GM23248 (cell line): ENCODE measurements around the gene PPP1R3E. TPM values are rescaled to one million over a fixed set of nuclear protein-coding genes. Genes with fewer than 3 reads are reported as not detected.

ENCODE experiments used
- DNase-seq: peaks from one replicate; pipeline ENCODE4 v3.0.0-alpha.2; 2015
- H2AFZ ChIP-seq: fragments of 200-600 bp; sonication (generic); 2 replicates; pipeline ENCODE4 v1.6.1; 2016; ENCODE audit warnings: antibody characterized with exemption
- H3F3A ChIP-seq: fragments of 200-600 bp; sonication (generic); 2 replicates; pipeline ENCODE4 v1.6.1; 2016; ENCODE audit warnings: mild to moderate bottlenecking, antibody characterized with exemption, mixed run types; ENCODE audit not compliant: insufficient read depth
- H3K27ac ChIP-seq: fragments of 200-600 bp; sonication (generic); 2 replicates; pipeline ENCODE4 v1.5.1; 2016; ENCODE audit warnings: mild to moderate bottlenecking
- H3K27me3 ChIP-seq: fragments of 200-600 bp; sonication (generic); replicated peaks from 2 replicates; pipeline ENCODE4 v1.6.1; 2016; ENCODE audit warnings: mild to moderate bottlenecking; ENCODE audit not compliant: insufficient read depth
- H3K36me3 ChIP-seq: fragments of 200-600 bp; sonication (generic); 2 replicates; pipeline ENCODE4 v1.6.1; 2016; ENCODE audit warnings: low read depth, mild to moderate bottlenecking
- H3K4me1 ChIP-seq: fragments of 200-600 bp; sonication (generic); 2 replicates; pipeline ENCODE4 v1.6.1; 2016; ENCODE audit warnings: mild to moderate bottlenecking; ENCODE audit not compliant: insufficient read depth
- H3K4me2 ChIP-seq: fragments of 200-600 bp; sonication (generic); one replicate; pipeline ENCODE4 v1.6.1; 2016; ENCODE audit warnings: mild to moderate bottlenecking; ENCODE audit not compliant: unreplicated experiment
- H3K4me3 ChIP-seq: fragments of 200-600 bp; sonication (generic); 2 replicates; pipeline ENCODE4 v1.5.1; 2016; ENCODE audit warnings: mild to moderate bottlenecking
- H3K79me2 ChIP-seq: fragments of 200-600 bp; sonication (generic); 2 replicates; pipeline ENCODE4 v1.6.1; 2016; ENCODE audit warnings: mild to moderate bottlenecking; ENCODE audit not compliant: insufficient read depth
- H3K9ac ChIP-seq: fragments of 200-600 bp; sonication (generic); 2 replicates; pipeline ENCODE4 v1.6.1; 2016; ENCODE audit warnings: mild to moderate bottlenecking
- H3K9me2 ChIP-seq: fragments of 200-600 bp; sonication (generic); 2 replicates; pipeline ENCODE4 v1.6.1; 2016; ENCODE audit warnings: mixed run types, mild to moderate bottlenecking, moderate library complexity; ENCODE audit not compliant: insufficient read depth
- H3K9me3 ChIP-seq: fragments of 200-600 bp; sonication (generic); one replicate; pipeline ENCODE4 v1.6.1; 2017; ENCODE audit warnings: low read depth
- H4K20me1 ChIP-seq: fragments of 200-600 bp; sonication (generic); 2 replicates; pipeline ENCODE4 v1.6.0; 2016; ENCODE audit not compliant: insufficient read depth
- EZH2 ChIP-seq: fragments of 200-600 bp; sonication (generic); IDR thresholded peaks from 2 replicates; pipeline ENCODE4 v1.6.1; 2018; ENCODE audit warnings: antibody characterized with exemption, mild to moderate bottlenecking; ENCODE audit not compliant: insufficient read depth, poor library complexity, severe bottlenecking
- EZH2phosphoT487 ChIP-seq: fragments of 200-600 bp; sonication (generic); IDR thresholded peaks from 2 replicates; pipeline ENCODE4 v1.6.1; 2018; ENCODE audit warnings: antibody characterized with exemption, moderate library complexity, mild to moderate bottlenecking, low read depth; ENCODE audit not compliant: insufficient read depth
- WGBS, 2 experiments: methylation state at CpG; one replicate each; pipeline ENCODE4 v1.1.6; 2015 to 2017; ENCODE audit warnings: low lambda C conversion rate in 2 of 2, low coverage in 1 of 2; ENCODE audit errors: missing lambda C conversion rate in 2 of 2; 5-methylcytosine and 5-hydroxymethylcytosine counted together
- in situ Hi-C: fragments of 300-500 bp; cut with MboI; formaldehyde crosslinking; loops from 2 replicates; pipeline ENCODE4 v1.15.0; 2020
- polyA plus RNA-seq: library from polyadenylated mRNA; unstranded; fragments of >200 nt; fragmentation: Nextera tagmentation; extraction: Ambion mirVana; gene quantifications from 2 replicates; pipeline ENCODE4 v1.2.1, GENCODE V29; 2016
- total RNA-seq: library from RNA; depleted of rRNA; stranded (reverse); fragments of >200 nt; shearing (Covaris generic); gene quantifications from 2 replicates; pipeline ENCODE4 v1.2.3, GENCODE V29; 2014

PPP1R3E gene
- total and polyA plus RNA-seq, 2 experiments from 2014 or later, result 1.4 to 4.1 TPM

DNA sequence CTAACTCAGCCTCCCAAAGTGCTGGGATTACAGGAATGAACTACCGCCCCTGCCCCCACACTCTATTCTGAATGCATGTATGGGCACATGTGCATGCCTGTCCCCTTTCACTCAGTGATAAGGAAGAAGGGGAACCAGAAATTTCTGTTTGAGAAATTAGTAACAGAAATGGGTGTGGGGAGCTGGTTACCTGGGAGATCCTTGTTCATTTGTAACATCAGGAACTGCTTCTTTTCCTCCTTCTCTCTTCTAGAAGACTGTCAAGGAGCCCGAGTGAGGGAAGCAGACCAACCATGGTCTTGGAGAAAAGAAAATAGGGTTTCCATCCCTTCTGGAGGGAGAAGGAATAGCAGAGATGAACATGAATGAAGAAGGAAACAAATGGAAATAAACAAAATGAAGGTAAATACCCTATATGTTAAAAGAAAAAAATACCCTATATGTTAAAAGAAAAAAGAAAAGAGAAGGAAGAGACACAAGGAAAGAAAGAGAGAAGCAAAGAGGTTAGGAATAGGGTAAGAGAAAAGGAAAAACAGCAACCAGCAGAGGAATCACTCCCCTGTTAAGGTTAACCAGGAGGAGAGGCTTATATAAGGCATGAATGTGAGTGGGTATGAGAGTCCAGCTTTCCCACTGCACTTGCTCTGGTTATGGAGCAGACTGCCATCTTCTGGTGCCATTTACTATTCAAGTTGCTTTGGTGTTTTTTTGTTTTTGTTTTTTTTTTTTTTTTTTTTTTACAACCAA is 3.3 kb downstream of the PPP1R3E start:
- no peaks in the 10 kb centered on the region for H3K9me2 ChIP-seq
- H3K79me2 ChIP-seq, result no peaks in the 10 kb centered on the region
- in situ Hi-C loops, result no loop called here
- H3K4me1 ChIP-seq, result peaks cover 32% of the 10 kb centered on the region
- H3F3A ChIP-seq, result peaks cover 37% of the 10 kb centered on the region
- TF ChIP-seq EZH2 (no peak), EZH2phosphoT487 (no peak)
- DNase-seq, result peak; percentile 81
- no peaks in the 10 kb centered on the region for H3K36me3 ChIP-seq
- H3K27ac ChIP-seq, result peak overlapping the region; percentile 97
- H3K27me3 ChIP-seq, result no peaks in the 10 kb centered on the region
- H3K4me2 ChIP-seq, result peak overlapping the region; percentile 85
- no peak overlapping the region for H2AFZ ChIP-seq
- WGBS, 2 experiments, result 82 to 85% methylated on average over 2 of the region's 2 CpGs
- H3K9me3 ChIP-seq, result no peaks in the 10 kb centered on the region
- no peaks in the 10 kb centered on the region for H4K20me1 ChIP-seq
- peak overlapping the region; percentile 79 for H3K9ac ChIP-seq
- H3K4me3 ChIP-seq, result peak overlapping the region; percentile 33

DNA sequence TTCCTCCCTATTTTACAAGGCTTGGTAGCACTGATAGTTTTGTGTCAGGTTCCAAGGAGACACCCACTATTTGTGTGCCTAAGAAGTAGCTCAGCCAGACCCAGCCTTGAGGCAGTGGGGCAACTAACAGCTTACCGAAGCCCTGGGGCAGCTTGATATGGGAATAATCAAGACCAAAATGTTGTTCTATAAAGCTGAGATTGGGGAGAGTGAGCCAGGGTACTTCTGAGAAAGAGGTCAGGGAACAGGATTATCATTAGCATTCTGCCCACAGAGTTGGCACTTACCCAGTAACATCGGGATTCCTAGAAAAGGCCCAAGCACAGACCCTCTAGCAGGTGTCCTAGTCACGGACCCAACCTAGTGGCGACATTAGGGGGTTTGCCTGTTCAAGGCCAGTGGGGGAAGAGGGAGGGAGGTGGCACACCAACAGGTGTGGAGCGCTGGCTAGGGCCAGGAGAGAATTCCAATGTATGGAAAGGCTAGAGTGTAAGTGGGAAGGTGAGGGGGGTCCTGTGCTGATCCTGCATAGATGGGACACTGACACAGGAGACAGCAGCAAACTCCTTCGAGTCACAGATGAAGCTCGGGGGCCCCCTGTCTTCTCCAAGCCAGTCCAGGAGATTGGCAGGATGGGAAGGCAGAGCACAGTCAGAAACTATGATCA is 4.9 kb downstream of the PPP1R3E start:
- no peaks in the 10 kb centered on the region for H3K36me3 ChIP-seq
- H3K27ac ChIP-seq, result peak overlapping the region; percentile 97
- H3K79me2 ChIP-seq, result no peaks in the 10 kb centered on the region
- H3K4me3 ChIP-seq, result no peak overlapping the region
- H3F3A ChIP-seq, result peaks cover 37% of the 10 kb centered on the region
- WGBS, 2 experiments, result 92 to 93% methylated on average over 7 of the region's 7 CpGs
- H3K9ac ChIP-seq, result peak overlapping the region; percentile 79
- TF ChIP-seq EZH2phosphoT487, result no peak
- no peak for TF ChIP-seq EZH2
- in situ Hi-C loops, result no loop called here
- no peaks in the 10 kb centered on the region for H3K9me3 ChIP-seq
- no peak overlapping the region for H3K4me2 ChIP-seq
- peaks cover 32% of the 10 kb centered on the region for H3K4me1 ChIP-seq
- H3K9me2 ChIP-seq, result no peaks in the 10 kb centered on the region
- no peak for DNase-seq
- no peak overlapping the region for H2AFZ ChIP-seq
- no peaks in the 10 kb centered on the region for H4K20me1 ChIP-seq
- no peaks in the 10 kb centered on the region for H3K27me3 ChIP-seq

- 79 to 83% methylated on average over 7 of the region's 7 CpGs for whole genome bisulfite sequencing, 2 experiments
- Histone ChIP-seq H3K79me2 (no peaks in the 10 kb centered on the region), H3K9me2 (no peaks in the 10 kb centered on the region), H3K27ac (no peak overlapping the region), H3F3A (peaks cover 37% of the 10 kb centered on the region), H3K9me3 (no peaks in the 10 kb centered on the region), H2AFZ (no peak overlapping the region), H3K4me1 (peaks cover 32% of the 10 kb centered on the region), H3K4me3 (no peak overlapping the region), H3K36me3 (no peaks in the 10 kb centered on the region), H4K20me1 (no peaks in the 10 kb centered on the region), H3K9ac (no peak overlapping the region), H3K4me2 (no peak overlapping the region), H3K27me3 (no peaks in the 10 kb centered on the region)
- no peak for DNase-seq
- TF ChIP-seq EZH2 (no peak), EZH2phosphoT487 (no peak)
- in situ Hi-C loops, result no loop called here
Observed at GRCh38 chr14:23297096-23297495, 5.6 kb downstream of the PPP1R3E start.

GRCh38 chr14:23296012-23296777 is 6.5 kb downstream of the PPP1R3E start:
- WGBS, 2 experiments, result 90 to 96% methylated on average over 7 of the region's 7 CpGs
- in situ Hi-C loops, result no loop called here
- no peak overlapping the region for H3K4me3 ChIP-seq

More at GRCh38 chr14:23296012-23296777, 6.5 kb downstream of the PPP1R3E start:
- Histone ChIP-seq H3K27ac (no peak overlapping the region), H2AFZ (no peak overlapping the region), H3K36me3 (no peaks in the 10 kb centered on the region), H3K4me1 (peaks cover 32% of the 10 kb centered on the region), H3K9me3 (no peaks in the 10 kb centered on the region), H3K27me3 (no peaks in the 10 kb centered on the region), H3F3A (peaks cover 37% of the 10 kb centered on the region), H3K9me2 (no peaks in the 10 kb centered on the region), H3K79me2 (no peaks in the 10 kb centered on the region), H3K4me2 (no peak overlapping the region), H3K9ac (no peak overlapping the region), H4K20me1 (no peaks in the 10 kb centered on the region)
- no peak for DNase-seq
- no peak for TF ChIP-seq EZH2
- no peak for TF ChIP-seq EZH2phosphoT487
